ENCODE data around the gene CHD2.
A peak's percentile ranks its signal among the peaks of the same experiment; 100 is the strongest.

Gene CHD2

DNA sequence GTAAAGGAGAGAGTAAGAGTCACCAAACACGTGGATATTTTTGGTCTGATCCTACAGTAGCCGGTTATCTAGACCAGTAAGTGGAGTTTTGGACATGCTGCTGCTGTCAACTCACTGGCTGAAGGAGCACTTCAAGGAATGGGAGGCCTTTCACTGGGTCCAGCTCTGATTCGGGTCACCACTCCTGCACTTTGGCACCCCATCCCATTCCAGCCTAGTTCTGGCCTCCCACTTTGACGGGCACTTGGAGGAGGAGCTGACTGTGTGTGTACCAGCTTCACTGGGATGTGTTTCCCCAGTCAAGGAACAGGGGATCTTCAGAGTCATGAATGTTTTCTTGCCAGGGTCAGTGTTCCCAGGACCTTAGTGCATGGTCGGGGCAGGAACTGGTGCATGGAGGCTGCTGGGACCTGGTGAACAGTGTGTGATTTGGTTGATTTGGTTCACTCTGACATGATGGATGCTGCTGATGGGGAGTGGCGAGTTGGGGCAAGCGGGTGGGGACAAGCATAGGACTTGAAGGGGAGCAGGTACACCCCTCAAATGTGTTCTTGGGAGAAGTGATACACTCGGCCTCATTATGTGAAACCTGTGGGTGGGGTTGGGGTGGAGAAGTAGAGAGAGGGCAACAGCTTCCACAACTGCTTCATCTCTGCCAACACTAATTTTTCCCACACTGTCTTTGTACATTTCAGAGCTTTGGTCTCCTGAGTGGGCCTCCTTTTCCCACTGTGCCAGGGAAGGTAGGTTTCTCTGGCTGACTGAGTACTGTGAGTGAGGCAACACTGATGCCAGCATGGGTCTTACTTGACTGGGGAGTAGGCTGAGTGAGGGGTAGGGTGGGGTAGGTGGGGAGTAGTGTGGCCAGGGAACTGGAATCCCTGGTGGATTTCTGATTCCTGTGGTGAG, 124.8 kb downstream of the CHD2 start:
- Histone ChIP-seq H3K4me3 (IDR thresholded peaks at IDR 0.05; ENCODE audit: insufficient read depth, low read depth, low read length) (no peak overlapping the region), H3K27ac (no peak overlapping the region), H3K4me2 (no peak overlapping the region), H3K27me3 (ENCODE audit: insufficient read depth, low read depth) (no peaks in the 10 kb centered on the region), H3K79me2 (ENCODE audit: insufficient read depth, low read depth) (no peaks in the 10 kb centered on the region), H3K4me1 (ENCODE audit: low read depth, poor library complexity, severe bottlenecking) (peaks cover 70% of the 10 kb centered on the region), H3K36me3 (ENCODE audit: insufficient read depth) (peaks cover 22% of the 10 kb centered on the region), H2AFZ (ENCODE audit: low read depth) (no peak overlapping the region), H4K20me1 (ENCODE audit: insufficient read depth) (no peaks in the 10 kb centered on the region), H3K9ac (no peak overlapping the region)
- TF ChIP-seq, protein P1, sequence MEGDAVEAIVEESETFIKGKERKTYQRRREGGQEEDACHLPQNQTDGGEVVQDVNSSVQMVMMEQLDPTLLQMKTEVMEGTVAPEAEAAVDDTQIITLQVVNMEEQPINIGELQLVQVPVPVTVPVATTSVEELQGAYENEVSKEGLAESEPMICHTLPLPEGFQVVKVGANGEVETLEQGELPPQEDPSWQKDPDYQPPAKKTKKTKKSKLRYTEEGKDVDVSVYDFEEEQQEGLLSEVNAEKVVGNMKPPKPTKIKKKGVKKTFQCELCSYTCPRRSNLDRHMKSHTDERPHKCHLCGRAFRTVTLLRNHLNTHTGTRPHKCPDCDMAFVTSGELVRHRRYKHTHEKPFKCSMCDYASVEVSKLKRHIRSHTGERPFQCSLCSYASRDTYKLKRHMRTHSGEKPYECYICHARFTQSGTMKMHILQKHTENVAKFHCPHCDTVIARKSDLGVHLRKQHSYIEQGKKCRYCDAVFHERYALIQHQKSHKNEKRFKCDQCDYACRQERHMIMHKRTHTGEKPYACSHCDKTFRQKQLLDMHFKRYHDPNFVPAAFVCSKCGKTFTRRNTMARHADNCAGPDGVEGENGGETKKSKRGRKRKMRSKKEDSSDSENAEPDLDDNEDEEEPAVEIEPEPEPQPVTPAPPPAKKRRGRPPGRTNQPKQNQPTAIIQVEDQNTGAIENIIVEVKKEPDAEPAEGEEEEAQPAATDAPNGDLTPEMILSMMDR (conservative IDR thresholded peaks at IDR 0.05; ENCODE audit: low read depth, low read length), result no peak

DNA sequence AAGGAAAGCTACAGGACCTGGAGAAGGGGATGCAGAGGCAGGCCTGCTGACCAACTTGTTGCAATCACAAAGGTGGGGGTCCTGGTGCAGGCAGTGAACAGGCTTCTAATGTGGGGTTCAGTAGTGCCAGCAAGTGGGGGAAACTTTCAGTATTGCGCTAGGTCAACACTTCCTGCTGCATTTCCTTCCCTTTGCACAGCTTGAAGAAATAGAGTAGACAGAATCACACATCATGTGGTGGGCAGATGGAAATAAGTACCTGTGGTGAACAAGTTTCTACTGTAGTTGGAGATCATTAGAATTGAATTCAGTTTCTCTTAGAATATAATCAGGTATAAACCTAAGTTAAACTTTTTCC, 125.5 kb downstream of the CHD2 start:
- peaks cover 17% of the 10 kb centered on the region for H3K36me3 ChIP-seq (ENCODE audit: insufficient read depth)
- no peak overlapping the region for H3K4me3 ChIP-seq (IDR thresholded peaks at IDR 0.05; ENCODE audit: insufficient read depth, low read depth, low read length)
- no peaks in the 10 kb centered on the region for H3K79me2 ChIP-seq (ENCODE audit: insufficient read depth, low read depth)
- no peaks in the 10 kb centered on the region for H3K27me3 ChIP-seq (ENCODE audit: insufficient read depth, low read depth)
- no peak overlapping the region for H2AFZ ChIP-seq (ENCODE audit: low read depth)
- H3K4me1 ChIP-seq (ENCODE audit: low read depth, poor library complexity, severe bottlenecking), result peaks cover 70% of the 10 kb centered on the region
- no peak overlapping the region for H3K9ac ChIP-seq
- no peak overlapping the region; the same call in 1 of the 2 replicates for H3K4me2 ChIP-seq
- TF ChIP-seq, protein P1 (conservative IDR thresholded peaks at IDR 0.05; ENCODE audit: low read depth, low read length), result no peak
- no peaks in the 10 kb centered on the region for H4K20me1 ChIP-seq (ENCODE audit: insufficient read depth)
- H3K27ac ChIP-seq, result no peak overlapping the region

DNA sequence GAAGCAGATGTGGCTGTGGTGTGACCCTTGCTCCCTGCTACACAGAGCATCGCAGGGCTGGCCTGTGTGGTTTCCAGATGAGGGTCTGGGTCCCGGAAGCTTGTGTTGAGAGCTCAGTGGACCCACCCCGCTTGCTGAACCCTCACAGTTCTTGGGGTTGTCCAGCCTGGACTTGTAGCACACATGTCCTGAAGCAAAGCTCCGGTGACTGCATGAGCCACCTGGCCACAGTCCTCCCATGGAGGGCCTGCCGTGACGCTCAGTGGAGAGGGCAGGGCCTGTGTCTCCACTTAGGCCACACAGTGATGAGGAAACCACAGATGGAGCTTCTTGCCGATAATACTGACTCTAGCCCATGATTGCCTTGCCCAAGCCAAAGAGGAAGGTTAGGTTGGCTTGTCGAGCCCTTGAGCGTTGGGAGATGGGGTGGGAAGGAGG, 126.3 kb downstream of the CHD2 start:
- H2AFZ ChIP-seq (ENCODE audit: low read depth), result no peak overlapping the region
- H3K36me3 ChIP-seq (ENCODE audit: insufficient read depth), result peaks cover 16% of the 10 kb centered on the region
- no peaks in the 10 kb centered on the region for H4K20me1 ChIP-seq (ENCODE audit: insufficient read depth)
- TF ChIP-seq, protein P1 (conservative IDR thresholded peaks at IDR 0.05; ENCODE audit: low read depth, low read length), result no peak
- H3K79me2 ChIP-seq (ENCODE audit: insufficient read depth, low read depth), result no peaks in the 10 kb centered on the region
- H3K4me2 ChIP-seq, result no peak overlapping the region; the same call in 1 of the 2 replicates
- H3K9ac ChIP-seq, result no peak overlapping the region
- peaks cover 66% of the 10 kb centered on the region for H3K4me1 ChIP-seq (ENCODE audit: low read depth, poor library complexity, severe bottlenecking)
- no peaks in the 10 kb centered on the region for H3K27me3 ChIP-seq (ENCODE audit: insufficient read depth, low read depth)
- H3K27ac ChIP-seq, result no peak overlapping the region; the same call in 1 of the 2 replicates
- no peak overlapping the region for H3K4me3 ChIP-seq (IDR thresholded peaks at IDR 0.05; ENCODE audit: insufficient read depth, low read depth, low read length)

DNA sequence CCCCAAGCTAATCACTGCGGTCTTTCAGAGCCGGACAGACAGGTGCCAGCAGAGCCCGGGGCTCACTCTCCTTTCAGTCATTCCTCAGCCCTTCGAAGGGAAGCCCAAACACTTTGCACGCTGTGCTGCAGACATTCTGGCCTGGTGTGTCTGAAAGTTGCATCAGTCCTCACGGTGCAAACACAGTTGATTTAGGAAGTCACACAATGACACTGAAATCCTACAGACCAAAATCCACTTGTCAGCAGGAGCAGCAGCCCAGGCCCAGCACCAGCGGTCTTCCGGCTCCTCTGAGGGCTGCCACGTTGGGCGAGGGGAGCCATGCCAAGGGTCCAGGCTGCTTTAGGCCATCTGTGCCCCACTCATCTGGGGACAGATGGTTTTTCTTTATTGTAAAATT, 127.3 kb downstream of the CHD2 start:
- Histone ChIP-seq H3K79me2 (ENCODE audit: insufficient read depth, low read depth) (no peaks in the 10 kb centered on the region), H2AFZ (ENCODE audit: low read depth) (no peak overlapping the region), H4K20me1 (ENCODE audit: insufficient read depth) (no peaks in the 10 kb centered on the region), H3K27ac (peak overlapping the region; percentile 80), H3K36me3 (ENCODE audit: insufficient read depth) (peaks cover 16% of the 10 kb centered on the region), H3K27me3 (ENCODE audit: insufficient read depth, low read depth) (no peaks in the 10 kb centered on the region), H3K9ac (no peak overlapping the region), H3K4me1 (ENCODE audit: low read depth, poor library complexity, severe bottlenecking) (peaks cover 61% of the 10 kb centered on the region), H3K4me2 (peak overlapping the region; percentile 79; the same call in 1 of the 2 replicates), H3K4me3 (IDR thresholded peaks at IDR 0.05; ENCODE audit: insufficient read depth, low read depth, low read length) (no peak overlapping the region)
- TF ChIP-seq, protein P1 (conservative IDR thresholded peaks at IDR 0.05; ENCODE audit: low read depth, low read length), result no peak
